ENCODE data around the gene NBPF1. TPM values are rescaled to one million over a fixed set of nuclear protein-coding genes. Genes with fewer than 3 reads are reported as not detected.
"Not testable (repeated sequence)": the region's sequence is repeated elsewhere in the genome, so short reads cannot be mapped to it uniquely, and the experiment has no call there.

The NBPF1 gene
- 4.9 and 6.3 TPM in 2 replicates for total RNA-seq

- intact Hi-C loops (cut with micrococcal nuclease) = loop anchor here (1.0 to 5.0 kb wide), 3 partner anchors 12 to 171 kb away; partner anchors contain the start of gene NECAP2
These were observed at the start of gene NBPF1 for GRCh38 chr1:16613185-16614147. NBPF1 (minus strand) TSS chr1:16613564.

GRCh38 chr1:16658234-16658633 lies 44.9 kb upstream of the NBPF1 start:
- intact Hi-C loops (cut with micrococcal nuclease) = not testable (repeated sequence)

GRCh38 chr1:16656981-16657683 lies 43.8 kb upstream of the NBPF1 start:
- intact Hi-C loops (cut with micrococcal nuclease) = not testable (repeated sequence)

GRCh38 chr1:16656574-16656973 lies 43.2 kb upstream of the NBPF1 start:
- intact Hi-C loops (cut with micrococcal nuclease) = not testable (repeated sequence)

- intact Hi-C loops (cut with micrococcal nuclease) = not testable (repeated sequence)
These were observed 38.2 kb upstream of the NBPF1 start for GRCh38 chr1:16651560-16651959.

GRCh38 chr1:16649960-16650359 lies 36.6 kb upstream of the NBPF1 start:
- intact Hi-C loops (cut with micrococcal nuclease) = not testable (repeated sequence)

GRCh38 chr1:16649390-16649789 lies 36.0 kb upstream of the NBPF1 start:
- intact Hi-C loops (cut with micrococcal nuclease) = not testable (repeated sequence)

GRCh38 chr1:16648756-16649155 lies 35.4 kb upstream of the NBPF1 start:
- intact Hi-C loops (cut with micrococcal nuclease) = not testable (repeated sequence)

GRCh38 chr1:16648250-16648649 lies 34.9 kb upstream of the NBPF1 start:
- intact Hi-C loops (cut with micrococcal nuclease) = not testable (repeated sequence)

- intact Hi-C loops (cut with micrococcal nuclease) = not testable (repeated sequence)
These were observed 34.1 kb upstream of the NBPF1 start for GRCh38 chr1:16647179-16648176.

GRCh38 chr1:16646716-16647115 lies 33.4 kb upstream of the NBPF1 start:
- intact Hi-C loops (cut with micrococcal nuclease) = not testable (repeated sequence)

GRCh38 chr1:16646061-16646664 lies 32.8 kb upstream of the NBPF1 start:
- intact Hi-C loops (cut with micrococcal nuclease) = not testable (repeated sequence)

GRCh38 chr1:16645271-16646060 lies 32.1 kb upstream of the NBPF1 start:
- intact Hi-C loops (cut with micrococcal nuclease) = not testable (repeated sequence)

GRCh38 chr1:16644482-16645270 lies 31.3 kb upstream of the NBPF1 start:
- intact Hi-C loops (cut with micrococcal nuclease) = loop anchor here (1.0 kb wide), 2 partner anchors 31 to 260 kb away; partner anchors contain the start of gene NBPF1

- intact Hi-C loops (cut with micrococcal nuclease) = loop anchor here (1.0 kb wide), 2 partner anchors 31 to 260 kb away; partner anchors contain the start of gene NBPF1
These were observed 30.8 kb upstream of the NBPF1 start for GRCh38 chr1:16644193-16644481.

GRCh38 chr1:16643476-16644192 lies 30.3 kb upstream of the NBPF1 start:
- intact Hi-C loops (cut with micrococcal nuclease) = loop anchor here (1.0 kb wide), 2 partner anchors 30 to 261 kb away; partner anchors contain the start of gene NBPF1

- intact Hi-C loops (cut with micrococcal nuclease) = not testable (repeated sequence)
These were observed 29.6 kb upstream of the NBPF1 start for GRCh38 chr1:16643001-16643411.

Measured in T-helper 1 cell treated with Interleukin-12 subunit alpha and Interleukin-12 subunit beta and Interleukin-4 antibody, amounts not matched to agents 30 ng/mL and 1 ng/mL, for 36 hours (primary cell).